Activated naive CD4-positive, alpha-beta T cell treated with anti-CD3 and anti-CD28 coated beads for 36 hours (primary cell): Measurements from ENCODE around the gene CDC6. TPM values are rescaled to one million over a fixed set of nuclear protein-coding genes. Genes with fewer than 3 reads are reported as not detected.

Experiments used
- CTCF ChIA-PET: fragments of 350-600 bp; sonication (Branson Sonifier 250); formaldehyde crosslinking; loops from one replicate; lab custom pipeline; 2021; ENCODE audit warnings: antibody characterized with exemption; lab: Charles Lee
- DNase-seq: peaks from one replicate; pipeline ENCODE4 v3.0.0-alpha.2; 2020
- H3K27ac Mint-ChIP-seq: one replicate; pipeline ENCODE4 v1.8.0; 2021; ENCODE audit warnings: mild to moderate bottlenecking, mixed read lengths
- H3K27me3 Mint-ChIP-seq: one replicate; pipeline ENCODE4 v1.8.0; 2021; ENCODE audit warnings: low read depth, mixed read lengths
- H3K36me3 Mint-ChIP-seq: one replicate; pipeline ENCODE4 v1.8.0; 2021; ENCODE audit warnings: low read depth, mixed read lengths
- H3K4me1 Mint-ChIP-seq: one replicate; pipeline ENCODE4 v1.8.0; 2021; ENCODE audit warnings: low read depth, mixed read lengths
- H3K4me3 Mint-ChIP-seq: one replicate; pipeline ENCODE4 v1.8.0; 2021; ENCODE audit warnings: mild to moderate bottlenecking, moderate library complexity, mixed read lengths
- H3K9me3 Mint-ChIP-seq: one replicate; pipeline ENCODE4 v1.8.0; 2021; ENCODE audit warnings: mixed read lengths
- intact Hi-C: fragments of 100-400 bp; cut with micrococcal nuclease; formaldehyde crosslinking; loops from one replicate; pipeline ENCODE4 v1.15.1; 2023
- total RNA-seq, 2 experiments: library from RNA; stranded (reverse); gene quantifications; one replicate each; pipeline ENCODE4 v1.2.3, GENCODE V29; 2021

Gene CDC6
- 10 to 100 TPM; 86.5 to 90.4 TPM for total RNA-seq

GRCh38 chr17:40287494-40288369 is at the start of gene CDC6:
Gene CDC6, plus strand, starts transcription at chr17:40287879. Its CDS starts 1,542 bp downstream, at chr17:40289421.
- H3K4me1 Mint-ChIP-seq, result peaks cover 47% of the 10 kb centered on the region

GRCh38 chr17:40241252-40241834 is 46.3 kb upstream of the CDC6 start:
- H3K27ac Mint-ChIP-seq, result no peak overlapping the region
- H3K4me3 Mint-ChIP-seq, result no peak overlapping the region
- peaks cover 1% of the 10 kb centered on the region for H3K36me3 Mint-ChIP-seq
- H3K9me3 Mint-ChIP-seq, result no peaks in the 10 kb centered on the region
- H3K4me1 Mint-ChIP-seq, result peaks cover 32% of the 10 kb centered on the region
- CTCF ChIA-PET, result interaction anchor here (1.5 kb wide), 1 partner anchor 39 kb away, joined by 4 read pairs; no protein-coding TSS in a partner anchor
- intact Hi-C loops, result no loop called here
- no peak for DNase-seq
- H3K27me3 Mint-ChIP-seq, result no peaks in the 10 kb centered on the region

More at GRCh38 chr17:40287494-40288369, at the start of gene CDC6:
- CTCF ChIA-PET, result interaction anchor here (0.6 to 4.4 kb wide), 11 partner anchors 34 to 327 kb away, joined by 3 to 41 read pairs (median 3); no protein-coding TSS in a partner anchor
- Mint-ChIP-seq H3K4me3 (peak within 1 kb of the TSS; percentile 99), H3K9me3 (no peaks in the 10 kb centered on the region), H3K36me3 (peaks cover 37% of the 10 kb centered on the region), H3K27me3 (no peaks in the 10 kb centered on the region), H3K27ac (peak within 1 kb of the TSS; percentile 94)
- peak; percentile 100 for DNase-seq
- intact Hi-C loops, result loop anchor here (1.0 to 10.0 kb wide), 5 partner anchors 31 to 513 kb away; partner anchors contain the start of gene WIPF2

- Mint-ChIP-seq H3K4me3 (no peak overlapping the region), H3K4me1 (peaks cover 33% of the 10 kb centered on the region), H3K27me3 (no peaks in the 10 kb centered on the region), H3K9me3 (no peaks in the 10 kb centered on the region), H3K27ac (no peak overlapping the region), H3K36me3 (peaks cover 1% of the 10 kb centered on the region)
- no peak for DNase-seq
- intact Hi-C loops, result no loop called here
- CTCF ChIA-PET, result interaction anchor here (0.8 kb wide), 2 partner anchors 41 to 174 kb away, joined by 3 to 5 read pairs; no protein-coding TSS in a partner anchor
Measured at GRCh38 chr17:40242774-40243173, 44.9 kb upstream of the CDC6 start.

- intact Hi-C loops, result no loop called here
- no peak overlapping the region for H3K4me3 Mint-ChIP-seq
- H3K36me3 Mint-ChIP-seq, result peaks cover 1% of the 10 kb centered on the region
- H3K9me3 Mint-ChIP-seq, result no peaks in the 10 kb centered on the region
- H3K27me3 Mint-ChIP-seq, result no peaks in the 10 kb centered on the region
- peaks cover 34% of the 10 kb centered on the region for H3K4me1 Mint-ChIP-seq
- no peak overlapping the region for H3K27ac Mint-ChIP-seq
- CTCF ChIA-PET, result no interaction called here
- DNase-seq, result no peak
Measured at GRCh38 chr17:40243761-40244160, 43.9 kb upstream of the CDC6 start.

- no peak overlapping the region for H3K4me3 Mint-ChIP-seq
- H3K4me1 Mint-ChIP-seq, result peaks cover 38% of the 10 kb centered on the region
- H3K36me3 Mint-ChIP-seq, result peaks cover 1% of the 10 kb centered on the region
- intact Hi-C loops, result no loop called here
- DNase-seq, result no peak
- CTCF ChIA-PET, result interaction anchor here (0.6 to 1.1 kb wide), 3 partner anchors 31 to 45 kb away, joined by 3 read pairs; no protein-coding TSS in a partner anchor
- H3K27ac Mint-ChIP-seq, result no peak overlapping the region
- H3K9me3 Mint-ChIP-seq, result no peaks in the 10 kb centered on the region
- no peaks in the 10 kb centered on the region for H3K27me3 Mint-ChIP-seq
Measured at GRCh38 chr17:40244255-40244654, 43.4 kb upstream of the CDC6 start.

- CTCF ChIA-PET, result no interaction called here
- Mint-ChIP-seq H3K9me3 (no peaks in the 10 kb centered on the region), H3K27me3 (no peaks in the 10 kb centered on the region), H3K4me3 (no peak overlapping the region), H3K27ac (no peak overlapping the region), H3K4me1 (peaks cover 32% of the 10 kb centered on the region), H3K36me3 (peaks cover 1% of the 10 kb centered on the region)
- intact Hi-C loops, result no loop called here
- no peak for DNase-seq
Measured at GRCh38 chr17:40247926-40248495, 39.7 kb upstream of the CDC6 start.

- H3K4me3 Mint-ChIP-seq, result no peak overlapping the region
- H3K27me3 Mint-ChIP-seq, result no peaks in the 10 kb centered on the region
- intact Hi-C loops, result no loop called here
- no peak overlapping the region for H3K27ac Mint-ChIP-seq
- DNase-seq, result no peak
- H3K9me3 Mint-ChIP-seq, result no peaks in the 10 kb centered on the region
- H3K4me1 Mint-ChIP-seq, result peaks cover 31% of the 10 kb centered on the region
- CTCF ChIA-PET, result no interaction called here
- H3K36me3 Mint-ChIP-seq, result peaks cover 1% of the 10 kb centered on the region
Measured at GRCh38 chr17:40248507-40248906, 39.2 kb upstream of the CDC6 start.

- no peak for DNase-seq
- Mint-ChIP-seq H3K4me3 (no peak overlapping the region), H3K4me1 (peaks cover 13% of the 10 kb centered on the region), H3K36me3 (peaks cover 2% of the 10 kb centered on the region), H3K9me3 (no peaks in the 10 kb centered on the region), H3K27me3 (no peaks in the 10 kb centered on the region), H3K27ac (no peak overlapping the region)
- CTCF ChIA-PET, result interaction anchor here (0.7 kb wide), 1 partner anchor 50 kb away, joined by 5 read pairs; no protein-coding TSS in a partner anchor
- intact Hi-C loops, result no loop called here
Measured at GRCh38 chr17:40251576-40251975, 36.1 kb upstream of the CDC6 start.

GRCh38 chr17:40253565-40253964 is 34.1 kb upstream of the CDC6 start:
- H3K27me3 Mint-ChIP-seq, result no peaks in the 10 kb centered on the region
- H3K4me3 Mint-ChIP-seq, result no peak overlapping the region
- DNase-seq, result no peak
- no peaks in the 10 kb centered on the region for H3K9me3 Mint-ChIP-seq
- peaks cover 4% of the 10 kb centered on the region for H3K36me3 Mint-ChIP-seq
- no peak overlapping the region for H3K27ac Mint-ChIP-seq
- intact Hi-C loops, result no loop called here
- CTCF ChIA-PET, result no interaction called here
- peaks cover 12% of the 10 kb centered on the region for H3K4me1 Mint-ChIP-seq

GRCh38 chr17:40259505-40259904 is 28.2 kb upstream of the CDC6 start:
- H3K4me3 Mint-ChIP-seq, result no peak overlapping the region
- CTCF ChIA-PET, result interaction anchor here (0.6 to 1.0 kb wide), 3 partner anchors 41 to 475 kb away, joined by 3 to 5 read pairs (median 4); partner anchors contain the start of gene WIPF2
- H3K27me3 Mint-ChIP-seq, result no peaks in the 10 kb centered on the region
- no peak overlapping the region for H3K27ac Mint-ChIP-seq
- DNase-seq, result no peak
- peaks cover 10% of the 10 kb centered on the region for H3K4me1 Mint-ChIP-seq
- intact Hi-C loops, result no loop called here
- peaks cover 10% of the 10 kb centered on the region for H3K36me3 Mint-ChIP-seq
- H3K9me3 Mint-ChIP-seq, result no peaks in the 10 kb centered on the region

- no peak for DNase-seq
- no peak overlapping the region for H3K4me3 Mint-ChIP-seq
- peaks cover 10% of the 10 kb centered on the region for H3K4me1 Mint-ChIP-seq
- peaks cover 15% of the 10 kb centered on the region for H3K36me3 Mint-ChIP-seq
- CTCF ChIA-PET, result interaction anchor here (1.0 kb wide), 1 partner anchor 42 kb away, joined by 3 read pairs; the partner anchor contains the start of gene WIPF2
- intact Hi-C loops, result no loop called here
- H3K27ac Mint-ChIP-seq, result no peak overlapping the region
- no peaks in the 10 kb centered on the region for H3K9me3 Mint-ChIP-seq
- H3K27me3 Mint-ChIP-seq, result no peaks in the 10 kb centered on the region
Measured at GRCh38 chr17:40260528-40260927, 27.2 kb upstream of the CDC6 start.
